ENCODE results near the gene FOXL2.

The FOXL2 gene

GRCh38 chr3:138946663-138947494, at the start of gene FOXL2, which contains the start of gene FOXL2NB:
Gene FOXL2, minus strand, starts transcription at chr3:138947137. Its CDS starts 415 bp downstream, at chr3:138946722.
Gene FOXL2NB, plus strand, starts transcription at chr3:138947217. Its CDS starts 148 bp downstream, at chr3:138947365.
- peak in 3 of 6 experiments; percentile 21 to 32 (median 30) for DNase-seq

GRCh38 chr3:138995706-138996105, 48.8 kb upstream of the FOXL2 start:
- DNase-seq, result no peak

DNA sequence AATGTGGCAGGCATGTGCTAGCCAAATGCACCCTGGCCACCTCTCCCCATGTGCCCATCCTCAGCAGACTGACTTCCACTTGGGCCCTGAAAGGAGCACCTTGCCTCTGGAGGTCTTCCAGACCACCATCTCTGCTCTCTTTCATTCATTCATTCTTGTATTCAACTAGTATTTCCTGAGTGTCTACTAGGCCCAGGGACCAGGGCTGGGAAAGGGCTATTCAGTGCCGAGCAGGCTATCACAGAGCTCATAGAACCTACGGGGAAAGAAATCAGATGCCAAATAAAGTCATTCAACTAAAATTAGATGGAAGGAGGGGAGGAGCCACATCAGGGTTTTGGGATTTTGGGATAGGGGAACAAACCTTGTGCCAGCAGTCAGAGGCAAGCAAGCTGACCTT, 40.2 kb upstream of the FOXL2 start:
- DNase-seq, result no peak

DNA sequence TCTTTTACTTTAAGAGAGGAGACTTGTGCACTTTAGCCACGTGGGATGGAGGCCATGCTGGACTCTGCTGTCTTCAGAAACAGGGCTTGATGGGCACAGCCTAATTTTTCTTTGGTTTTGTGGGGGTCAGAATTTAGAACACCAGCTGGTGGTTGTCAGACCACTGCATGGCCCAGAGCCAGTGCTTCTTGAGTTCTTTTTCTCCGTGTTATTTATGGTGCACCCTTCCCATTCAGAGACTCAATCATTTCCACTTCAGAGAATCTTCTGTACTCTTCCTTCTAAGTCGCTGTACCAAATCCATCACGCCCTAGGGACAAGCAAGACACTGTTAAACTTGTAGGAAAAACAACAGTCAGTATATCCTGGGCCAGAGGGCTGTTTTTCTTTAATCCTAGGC, 39.0 kb upstream of the FOXL2 start:
- no peak for DNase-seq

- no peak for DNase-seq
Measured at GRCh38 chr3:138984816-138985215, 37.9 kb upstream of the FOXL2 start.

GRCh38 chr3:138976047-138976446, 29.1 kb upstream of the FOXL2 start:
- DNase-seq, result no peak

DNA sequence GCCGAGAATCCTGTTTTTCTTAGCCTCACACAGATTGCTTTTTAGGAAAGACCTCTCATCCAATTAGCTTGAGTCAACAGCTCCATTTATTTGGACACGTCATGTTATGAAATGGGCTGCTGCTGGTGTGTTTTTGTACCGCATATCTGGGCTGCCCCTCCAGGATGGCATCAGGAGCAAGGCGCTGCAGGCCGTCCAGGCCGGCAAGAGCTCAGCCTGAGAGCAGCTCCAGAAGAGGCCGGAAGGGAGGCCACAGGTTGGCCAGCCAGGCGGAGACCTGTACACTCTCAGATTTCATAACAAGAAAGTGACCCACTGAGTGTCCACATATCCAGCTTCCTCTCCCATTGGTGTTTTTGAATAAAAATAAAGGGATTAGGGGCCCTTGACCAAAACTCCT, 28.4 kb upstream of the FOXL2 start:
- DNase-seq, result no peak

DNA sequence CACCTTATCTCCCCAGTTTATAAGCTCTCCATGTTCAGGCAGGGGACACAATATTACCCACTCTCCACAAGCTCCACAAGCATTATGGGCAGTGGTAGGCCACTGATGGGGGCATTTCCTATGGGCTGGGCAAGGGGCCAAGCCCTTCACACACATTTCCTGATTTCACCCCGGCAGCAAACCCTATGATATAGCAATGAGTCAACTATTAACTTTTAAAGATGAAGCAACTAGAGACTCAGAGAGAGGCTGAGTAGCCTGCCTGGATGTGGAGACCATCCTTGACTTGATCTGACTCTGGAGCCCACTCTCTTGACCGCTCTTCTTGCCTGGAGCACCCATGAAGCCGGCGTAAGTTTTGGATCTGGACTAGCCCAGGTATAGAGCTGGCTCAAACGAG, 27.5 kb upstream of the FOXL2 start:
- no peak for DNase-seq

DNA sequence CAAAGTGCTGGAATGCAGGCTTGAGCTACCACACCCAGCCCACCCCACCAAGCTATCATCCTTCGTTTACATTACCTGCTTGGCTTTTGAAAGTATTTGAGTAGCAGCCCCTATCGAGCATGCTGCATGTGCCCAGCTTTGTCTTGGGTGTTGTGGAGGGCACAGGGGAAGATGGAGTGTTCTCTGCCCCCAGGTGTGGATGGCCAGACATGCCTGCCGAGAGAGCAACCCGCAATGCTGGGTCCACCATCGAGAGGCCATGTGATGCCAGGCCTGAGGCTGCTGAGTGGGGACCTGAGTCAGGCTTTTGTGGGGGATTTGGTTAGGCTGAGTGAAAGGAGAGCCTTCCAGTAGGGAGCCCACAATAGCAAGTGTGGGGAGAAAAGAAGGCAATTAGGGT, 26.0 kb upstream of the FOXL2 start:
- no peak for DNase-seq

GRCh38 chr3:138971766-138972320, 24.9 kb upstream of the FOXL2 start:
- DNase-seq, result no peak

- DNase-seq, result no peak
Measured at GRCh38 chr3:138964923-138965322, 18.0 kb upstream of the FOXL2 start.

- no peak for DNase-seq
Measured at GRCh38 chr3:138964264-138964663, 17.3 kb upstream of the FOXL2 start.

GRCh38 chr3:138962854-138963560, 16.1 kb upstream of the FOXL2 start:
- no peak for DNase-seq

GRCh38 chr3:138960417-138960852, 13.5 kb upstream of the FOXL2 start:
- DNase-seq, result no peak

- no peak for DNase-seq
Measured at GRCh38 chr3:138950701-138951100, 3.8 kb upstream of the FOXL2 start.

GRCh38 chr3:138950006-138950644, 3.2 kb upstream of the FOXL2 start:
- DNase-seq, result peak in 3 of 6 experiments; percentile 7 to 23 (median 11)

DNA sequence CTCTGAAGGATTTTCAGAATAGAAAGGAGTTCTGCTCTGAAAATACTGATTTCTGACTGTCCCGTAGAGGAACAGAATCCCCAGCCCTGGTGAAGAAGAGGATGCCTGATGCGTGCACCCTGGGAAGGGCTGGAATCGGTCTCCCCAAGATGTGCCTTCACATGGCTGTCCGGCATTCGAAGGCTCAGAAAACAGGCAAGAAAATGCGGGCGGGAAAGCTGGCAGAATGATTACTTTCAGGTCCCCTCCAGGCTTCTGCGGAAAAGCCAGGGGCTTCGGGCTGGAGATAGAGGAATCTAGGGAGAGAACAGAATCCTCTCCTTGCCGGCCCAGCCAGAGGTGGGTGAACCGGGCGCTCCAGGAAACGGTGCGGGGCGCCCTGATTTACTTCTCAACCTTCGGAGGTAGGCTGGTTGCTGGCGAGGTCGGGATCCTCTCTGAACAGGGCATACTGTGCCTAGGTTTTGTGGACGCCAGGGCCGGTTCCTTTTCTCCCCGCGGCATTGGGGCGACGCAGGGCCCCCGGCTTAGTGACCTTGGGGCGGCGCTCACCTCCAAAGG, 2.6 kb upstream of the FOXL2 start:
- DNase-seq, result no peak

GRCh38 chr3:138949002-138949418, 2.1 kb upstream of the FOXL2 start:
- DNase-seq, result no peak

GRCh38 chr3:138948371-138949001, 1.5 kb upstream of the FOXL2 start:
- DNase-seq, result no peak

GRCh38 chr3:138947495-138948121, 671 bp upstream of the FOXL2 start:
- no peak for DNase-seq

DNA sequence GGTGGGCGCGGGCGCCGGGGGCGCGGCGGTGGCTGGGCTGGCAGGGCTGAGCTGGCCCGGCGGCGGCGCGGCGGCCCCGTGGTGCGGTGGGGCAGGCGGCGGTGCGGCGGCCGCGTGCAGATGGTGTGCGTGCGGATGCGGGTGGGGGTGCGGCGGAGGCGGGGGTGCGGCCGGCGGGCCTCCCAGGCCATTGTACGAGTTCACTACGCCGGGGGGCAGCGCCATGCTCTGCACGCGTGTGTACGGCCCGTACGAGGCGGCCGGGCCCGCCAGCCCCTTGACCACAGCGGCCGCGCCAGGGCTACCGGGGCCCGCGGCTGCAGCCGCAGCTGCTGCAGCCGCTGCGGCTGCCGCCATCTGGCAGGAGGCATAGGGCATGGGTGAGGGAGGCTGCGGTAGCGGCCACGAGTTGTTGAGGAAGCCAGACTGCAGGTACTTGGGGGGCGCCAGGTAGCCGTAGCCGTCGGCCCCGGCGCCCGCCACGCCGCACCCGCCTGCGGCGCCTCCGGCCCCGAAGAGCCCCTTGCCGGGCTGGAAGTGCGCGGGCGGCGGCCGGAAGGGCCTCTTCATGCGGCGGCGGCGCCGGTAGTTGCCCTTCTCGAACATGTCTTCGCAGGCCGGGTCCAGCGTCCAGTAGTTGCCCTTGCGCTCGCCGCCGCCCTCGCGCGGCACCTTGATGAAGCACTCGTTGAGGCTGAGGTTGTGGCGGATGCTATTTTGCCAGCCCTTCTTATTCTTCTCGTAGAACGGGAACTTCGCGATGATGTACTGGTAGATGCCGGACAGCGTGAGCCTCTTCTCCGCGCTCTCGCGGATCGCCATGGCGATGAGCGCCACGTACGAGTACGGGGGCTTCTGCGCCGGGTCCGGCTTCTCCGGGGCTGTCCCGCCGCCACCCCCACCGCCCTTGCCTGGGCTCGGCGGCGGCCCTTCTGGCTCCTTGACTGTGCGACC, 951 bp downstream of the FOXL2 start:
- DNase-seq, result peak in 1 of 6 experiments; percentile 32

All from stimulated activated naive CD4-positive, alpha-beta T cell (primary cell).